Myocyte (in vitro differentiated cells): ENCODE data around the gene NABP1. TPM values are rescaled to one million over a fixed set of nuclear protein-coding genes. Genes with fewer than 3 reads are reported as not detected.

ENCODE experiments used
- DNase-seq: peaks from one replicate; pipeline ENCODE4 v3.0.0-alpha.2; 2012; ENCODE audit warnings: low read depth
- total RNA-seq: library from RNA; depleted of rRNA; stranded (reverse); fragments of >200 nt; gene quantifications from 2 replicates; pipeline ENCODE4 v1.2.3, GENCODE V29; 2014

Gene NABP1
- total RNA-seq, 1 donor from 2014 or later = 30.8 TPM

GRCh38 chr2:191705701-191706100, 27.8 kb downstream of the NABP1 start:
- no peak for DNase-seq

DNA sequence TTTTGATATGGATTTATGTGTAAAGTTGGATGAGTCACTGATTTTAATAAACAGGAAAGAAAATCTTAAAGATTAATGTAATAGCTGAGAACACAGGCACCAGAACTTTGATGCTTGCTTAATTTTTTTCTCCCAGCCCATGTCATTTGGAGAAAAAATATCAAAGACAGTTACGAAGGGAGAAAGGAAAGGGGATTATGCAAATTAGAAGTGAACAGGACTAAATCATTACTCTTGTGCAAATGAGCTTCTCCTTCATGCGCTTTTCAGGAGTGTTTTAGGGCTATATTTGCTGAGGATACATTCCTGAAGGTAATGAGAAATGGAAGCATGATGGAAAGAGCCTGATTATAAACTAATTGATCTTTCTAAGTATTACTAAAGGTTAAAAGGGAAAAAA, 28.9 kb downstream of the NABP1 start:
- no peak for DNase-seq

- DNase-seq = no peak
Observed at GRCh38 chr2:191707542-191707941, 29.6 kb downstream of the NABP1 start.

DNA sequence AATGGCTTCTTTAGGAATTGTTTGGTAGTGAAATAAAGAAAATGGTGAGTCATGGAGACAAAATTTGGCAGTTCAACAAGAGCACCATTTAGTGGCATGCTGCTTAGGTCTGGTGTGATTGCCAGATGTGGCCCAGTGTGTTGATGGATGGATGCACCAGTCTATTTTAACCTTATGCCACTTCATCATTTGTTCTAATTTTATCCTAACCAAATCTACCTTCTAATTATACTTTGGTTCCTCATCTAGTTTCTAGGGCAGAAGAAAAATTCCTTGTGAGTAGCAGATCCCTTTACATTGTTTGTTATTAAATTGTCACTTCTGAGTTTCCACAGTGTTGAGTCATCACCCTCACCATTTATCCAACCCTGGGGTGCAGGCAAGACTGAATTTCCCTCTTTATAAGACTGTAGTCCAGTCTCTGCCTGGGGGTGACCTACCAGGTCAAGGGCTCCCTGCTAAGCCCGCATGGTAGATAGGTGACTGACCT, 32.5 kb downstream of the NABP1 start:
- peak; percentile 70 for DNase-seq

DNA sequence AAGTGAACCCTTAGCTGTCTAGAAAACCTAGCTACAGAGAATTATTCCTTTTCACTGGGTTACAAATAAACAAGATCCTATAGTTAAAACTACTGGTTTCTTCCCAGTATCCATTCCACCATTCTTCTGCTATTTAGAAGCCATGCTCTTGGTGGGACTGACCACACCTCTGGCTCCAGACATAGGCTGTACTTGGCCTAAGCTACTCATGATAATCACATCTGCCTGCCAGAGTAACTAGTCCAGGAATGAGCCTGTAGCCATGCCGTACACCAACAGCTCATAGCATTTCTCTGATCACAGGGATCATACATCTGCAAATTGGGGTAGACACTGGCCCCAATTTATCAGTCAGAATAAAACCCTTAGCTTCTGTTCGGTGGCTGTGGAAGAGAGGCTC, 33.7 kb downstream of the NABP1 start:
- DNase-seq = no peak

DNA sequence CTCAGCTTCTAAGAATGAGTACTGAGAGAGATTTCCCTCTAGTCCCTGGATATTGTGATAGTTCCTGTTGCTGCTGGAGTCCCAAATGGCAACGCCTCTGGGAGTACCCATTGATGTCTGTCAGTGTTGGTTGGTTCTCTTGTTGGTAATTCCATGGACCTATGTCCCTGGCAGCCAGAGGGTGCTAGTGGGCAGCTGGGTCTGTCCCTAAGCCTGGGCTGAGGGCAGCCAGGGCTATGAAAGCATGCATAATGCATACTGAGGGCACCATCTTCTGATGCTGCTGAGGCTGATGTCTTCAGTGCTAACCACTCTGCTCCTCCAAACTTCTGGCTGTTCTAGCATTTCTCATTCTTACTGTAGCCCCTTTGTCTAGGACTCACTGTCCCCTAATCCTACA, 35.9 kb downstream of the NABP1 start:
- DNase-seq = no peak

- DNase-seq = no peak
Observed at GRCh38 chr2:191714925-191715324, 37.0 kb downstream of the NABP1 start.

DNA sequence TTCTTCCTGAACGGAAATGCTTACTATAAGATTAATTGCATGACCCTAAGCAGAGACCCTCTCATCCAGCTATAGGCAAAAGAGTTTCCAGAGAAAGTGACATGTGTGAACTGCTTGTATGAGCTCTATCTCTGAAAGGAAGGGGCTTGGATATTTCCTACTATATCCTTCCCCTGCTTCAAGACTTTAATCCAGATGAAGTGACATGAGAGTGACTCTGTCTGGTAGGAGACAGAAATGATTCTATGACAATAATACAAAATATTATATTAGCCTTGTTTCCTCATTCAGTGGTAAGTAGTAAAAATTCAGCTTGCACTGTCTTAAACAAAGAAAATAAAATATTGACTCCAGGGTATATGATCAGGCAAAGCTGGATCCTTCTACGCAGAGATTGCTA, 37.5 kb downstream of the NABP1 start:
- no peak for DNase-seq

- no peak for DNase-seq
Observed at GRCh38 chr2:191719261-191719660, 41.3 kb downstream of the NABP1 start.

- DNase-seq = no peak
Observed at GRCh38 chr2:191719938-191720337, 42.0 kb downstream of the NABP1 start.

GRCh38 chr2:191721331-191721730, 43.4 kb downstream of the NABP1 start:
- DNase-seq = no peak

DNA sequence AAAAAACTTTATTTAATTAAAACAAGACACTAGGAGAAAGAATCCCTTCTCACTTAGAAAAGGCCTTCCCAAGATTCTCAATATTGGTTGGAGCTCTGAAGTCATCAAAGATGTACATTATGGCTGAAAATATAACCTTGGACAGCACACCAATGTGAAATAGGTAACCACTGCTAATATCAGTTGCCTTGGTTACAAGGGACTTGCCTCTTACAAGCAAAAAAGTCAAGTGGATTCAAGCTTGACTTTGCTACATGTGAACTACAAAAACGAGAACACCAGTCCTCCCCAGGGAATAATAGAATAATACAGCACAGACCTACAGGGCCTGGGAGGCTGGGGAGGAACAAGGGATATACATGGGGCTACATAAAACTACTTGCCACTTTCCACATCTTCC, 46.1 kb downstream of the NABP1 start:
- no peak for DNase-seq

GRCh38 chr2:191728750-191729624, 51.1 kb downstream of the NABP1 start:
- no peak for DNase-seq

GRCh38 chr2:191730263-191730662, 52.3 kb downstream of the NABP1 start:
- DNase-seq = no peak

Other genes with a start within 250 kb of the NABP1 start
- gene CAVIN2, start 169.0 kb downstream of the NABP1 start, total RNA-seq = 56.5 and 57.8 TPM in 2 replicates